H1 (cell line): ENCODE results near the gene CASZ1. TPM values are rescaled to one million over a fixed set of nuclear protein-coding genes. Genes with fewer than 3 reads are reported as not detected.

Experiments
- CTCF ChIA-PET: fragments of 300-600 bp; sonication (Branson Sonifier 250); formaldehyde crosslinking; loops from one replicate; lab custom pipeline; 2021; ENCODE audit not compliant: partially characterized antibody; lab: Charles Lee
- POLR2A ChIA-PET: fragments of 300-600 bp; sonication (Branson Sonifier 250); formaldehyde crosslinking; loops from one replicate; lab custom pipeline; 2021; ENCODE audit warnings: inconsistent platforms; ENCODE audit not compliant: partially characterized antibody; lab: Charles Lee
- DNase-seq, 2 experiments: peaks; one replicate each; pipeline versions ENCODE4 v3.0.0 to v3.0.0-alpha.2; 2010 to 2022; ENCODE audit warnings: low spot score in 2 of 2, low read depth in 1 of 2, mixed read lengths in 1 of 2
- FAIRE-seq: peaks from 2 replicates; lab custom pipeline; 2011; peaks lifted over from hg19 to GRCh38; lab: Jason Lieb, UNC
- H2AFZ ChIP-seq: 2 replicates; pipeline ENCODE4 v1.8.1; 2012; ENCODE audit warnings: low read length, inconsistent platforms
- H2AK5ac ChIP-seq: 2 replicates; pipeline ENCODE4 v1.6.1; 2013; ENCODE audit warnings: low read depth, low read length
- H2BK120ac ChIP-seq: replicated peaks from 2 replicates; pipeline ENCODE3; 2013; ENCODE audit warnings: low read depth, low read length, inconsistent platforms
- H2BK12ac ChIP-seq: 2 replicates; pipeline ENCODE4 v1.6.1; 2013; ENCODE audit warnings: low read depth, low read length
- H2BK15ac ChIP-seq: 2 replicates; pipeline ENCODE4 v1.6.1; 2013; ENCODE audit warnings: low read length
- H2BK20ac ChIP-seq: 2 replicates; pipeline ENCODE4 v1.6.1; 2013; ENCODE audit warnings: low read length
- H2BK5ac ChIP-seq: 2 replicates; pipeline ENCODE4 v1.6.1; 2013; ENCODE audit warnings: low read depth, low read length
- H3K14ac ChIP-seq: 2 replicates; pipeline ENCODE4 v1.6.1; 2013; ENCODE audit warnings: inconsistent platforms; ENCODE audit not compliant: insufficient read length
- H3K18ac ChIP-seq: 2 replicates; pipeline ENCODE4 v1.6.1; 2013; ENCODE audit warnings: low read length; ENCODE audit errors: extremely low read depth
- H3K23ac ChIP-seq: 2 replicates; pipeline ENCODE4 v1.6.1; 2013; ENCODE audit warnings: inconsistent platforms; ENCODE audit not compliant: insufficient read length
- H3K23me2 ChIP-seq: 2 replicates; pipeline ENCODE4 v1.6.1; 2013; ENCODE audit warnings: low read depth, low read length
- H3K27ac ChIP-seq: 2 replicates; pipeline ENCODE4 v1.6.1; 2011; ENCODE audit warnings: low read depth, low read length, inconsistent platforms
- H3K27me3 ChIP-seq, 4 experiments: replicated peaks in 1 of 4; 1 replicate in 1 of 4; 2 replicates in 3 of 4; pipeline versions ENCODE4 v1.6.1 to v1.8.1; 2011 to 2013; ENCODE audit warnings: low read length in 3 of 4, mild to moderate bottlenecking in 3 of 4, inconsistent platforms in 2 of 4, mixed read lengths in 2 of 4, moderate library complexity in 1 of 4; ENCODE audit not compliant: control insufficient read depth in 3 of 4, insufficient read depth in 3 of 4; ENCODE audit errors: extremely low read depth in 1 of 4
- H3K36me3 ChIP-seq, 4 experiments: 2 replicates each; pipeline versions ENCODE4 v1.6.1 to v1.8.1; 2011 to 2013; ENCODE audit warnings: mild to moderate bottlenecking in 4 of 4, low read length in 3 of 4, moderate library complexity in 2 of 4, control low read depth in 1 of 4, inconsistent platforms in 1 of 4; ENCODE audit not compliant: insufficient read depth in 4 of 4, control insufficient read depth in 2 of 4
- H3K4ac ChIP-seq: replicated peaks from 2 replicates; pipeline ENCODE3; 2013; ENCODE audit warnings: low read length, low read depth, mixed read lengths, inconsistent platforms; ENCODE audit not compliant: insufficient read length
- H3K4me1 ChIP-seq, 4 experiments: replicated peaks in 1 of 4; 1 replicate in 1 of 4; 2 replicates in 3 of 4; pipeline versions ENCODE4 v1.6.1 to v1.8.1; 2011 to 2013; ENCODE audit warnings: low read length in 3 of 4, inconsistent platforms in 2 of 4, mixed read lengths in 1 of 4; ENCODE audit not compliant: insufficient read depth in 4 of 4, control insufficient read depth in 3 of 4
- H3K4me2 ChIP-seq, 2 experiments: 2 replicates each; pipeline versions ENCODE4 v1.6.1 to v1.8.1; 2011 to 2013; ENCODE audit warnings: low read depth in 2 of 2, low read length in 2 of 2, control low read depth in 1 of 2, inconsistent platforms in 1 of 2, mild to moderate bottlenecking in 1 of 2; ENCODE audit not compliant: insufficient read depth in 1 of 2
- H3K4me3 ChIP-seq, 4 experiments: fragments of 200-600, 300-600 bp in 1 of 4; sonication (generic), shearing (Covaris generic), sonication (Bioruptor Twin) in 1 of 4; 2 replicates each; pipeline versions ENCODE4 v1.5.1 to v1.8.1; 2011 to 2016; ENCODE audit warnings: low read length in 4 of 4, low read depth in 3 of 4, control low read depth in 2 of 4, inconsistent platforms in 2 of 4, mild to moderate bottlenecking in 2 of 4, mixed read lengths in 1 of 4, moderate library complexity in 1 of 4; ENCODE audit not compliant: insufficient read depth in 2 of 4; ENCODE audit errors: extremely low read depth in 1 of 4
- H3K56ac ChIP-seq: replicated peaks from 2 replicates; pipeline ENCODE3; 2013; ENCODE audit warnings: low read depth, mild to moderate bottlenecking, mixed read lengths, low read length, inconsistent platforms; ENCODE audit not compliant: insufficient read length
- H3K79me1 ChIP-seq: 2 replicates; pipeline ENCODE4 v1.6.1; 2013; ENCODE audit warnings: low read depth, low read length, control low read depth
- H3K79me2 ChIP-seq, 2 experiments: 2 replicates each; pipeline versions ENCODE4 v1.6.1 to v1.8.1; 2012 to 2013; ENCODE audit warnings: low read length in 2 of 2, mild to moderate bottlenecking in 2 of 2, inconsistent platforms in 1 of 2; ENCODE audit not compliant: insufficient read depth in 2 of 2, control insufficient read depth in 1 of 2
- H3K9ac ChIP-seq, 4 experiments: replicated peaks in 1 of 4; 1 replicate in 1 of 4; 2 replicates in 3 of 4; pipeline versions ENCODE4 v1.6.1 to v1.8.1; 2011 to 2013; ENCODE audit warnings: low read depth in 3 of 4, low read length in 3 of 4, control low read depth in 2 of 4, mild to moderate bottlenecking in 2 of 4, moderate library complexity in 2 of 4, inconsistent platforms in 1 of 4; ENCODE audit errors: extremely low read depth in 1 of 4
- H3K9me3 ChIP-seq, 2 experiments: 2 replicates each; pipeline versions ENCODE4 v1.6.1 to v1.8.1; 2012 to 2013; ENCODE audit warnings: mild to moderate bottlenecking in 2 of 2, moderate library complexity in 2 of 2, control low read depth in 1 of 2, inconsistent platforms in 1 of 2, low read depth in 1 of 2, low read length in 1 of 2, mixed read lengths in 1 of 2; ENCODE audit not compliant: insufficient read depth in 2 of 2
- H4K20me1 ChIP-seq, 2 experiments: replicated peaks in 1 of 2; 2 replicates each; pipeline versions ENCODE3 to v1.8.1; 2011 to 2013; ENCODE audit warnings: inconsistent platforms in 2 of 2, low read length in 2 of 2, mild to moderate bottlenecking in 1 of 2; ENCODE audit not compliant: insufficient read depth in 2 of 2, control insufficient read depth in 1 of 2
- H4K5ac ChIP-seq: 2 replicates; pipeline ENCODE4 v1.6.1; 2013; ENCODE audit warnings: low read length, low read depth, mixed read lengths, inconsistent platforms; ENCODE audit not compliant: insufficient read length
- H4K8ac ChIP-seq: 2 replicates; pipeline ENCODE4 v1.8.0; 2013; ENCODE audit warnings: mild to moderate bottlenecking, moderate library complexity, low read length, inconsistent platforms; ENCODE audit not compliant: insufficient read depth; ENCODE audit errors: extremely low read depth
- H4K91ac ChIP-seq: replicated peaks from 2 replicates; pipeline ENCODE3; 2013; ENCODE audit warnings: low read length, mixed read lengths, inconsistent platforms; ENCODE audit not compliant: insufficient read length
- ASH2L ChIP-seq: fragments of 200-600, 300-600 bp; sonication (generic); IDR thresholded peaks from one replicate; pipeline ENCODE4 v1.7.1; 2017; ENCODE audit warnings: low read length
- BACH1 ChIP-seq: IDR thresholded peaks from 2 replicates; pipeline ENCODE4 v1.6.1; 2012; ENCODE audit warnings: low read length, improper control_type of control experiment
- CREB1 ChIP-seq: IDR thresholded peaks from 2 replicates; pipeline ENCODE4 v1.6.1; 2012; ENCODE audit warnings: inconsistent platforms
- CTBP2 ChIP-seq: IDR thresholded peaks from 2 replicates; pipeline ENCODE4 v1.7.0; 2011; ENCODE audit warnings: borderline replicate concordance, mild to moderate bottlenecking, moderate library complexity, mixed read lengths, low read length; ENCODE audit not compliant: insufficient read depth, insufficient read length
- EGR1 ChIP-seq: IDR thresholded peaks from 2 replicates; pipeline ENCODE4 v1.6.1; 2011; ENCODE audit warnings: low read depth, low read length, borderline replicate concordance
- GABPA ChIP-seq: IDR thresholded peaks from 2 replicates; pipeline ENCODE4 v1.6.1; 2011; ENCODE audit warnings: mild to moderate bottlenecking, low read length, moderate library complexity, borderline replicate concordance; ENCODE audit not compliant: insufficient read depth
- GTF2F1 ChIP-seq: IDR thresholded peaks from 2 replicates; pipeline ENCODE4 v1.6.1; 2012; ENCODE audit warnings: low read depth, low read length, improper control_type of control experiment, borderline replicate concordance
- RNF2 ChIP-seq: fragments of 200-900, 300-1000 bp; sonication (generic); IDR thresholded peaks from 2 replicates; pipeline ENCODE4 v1.7.1; 2016; ENCODE audit warnings: borderline replicate concordance, low read depth, mild to moderate bottlenecking, antibody characterized with exemption, low read length; ENCODE audit not compliant: poor library complexity, severe bottlenecking; ENCODE audit errors: missing control alignments
- SUZ12 ChIP-seq: fragments of 200-600 bp; sonication (generic); IDR thresholded peaks from 2 replicates; pipeline ENCODE4 v1.6.1; 2012; ENCODE audit warnings: mild to moderate bottlenecking, inconsistent platforms, low read length, moderate library complexity, mixed read lengths
- TBP ChIP-seq: IDR thresholded peaks from 2 replicates; pipeline ENCODE4 v1.6.1; 2011; ENCODE audit warnings: low read depth, low read length, improper control_type of control experiment
- WGBS, 2 experiments: shearing (Covaris generic) in 1 of 2; methylation state at CpG; one replicate each; pipeline versions ENCODE4 v1.1.6 to v1.1.7; 2013 to 2015; ENCODE audit warnings: low lambda C conversion rate in 2 of 2, mixed read lengths in 2 of 2, inconsistent platforms in 1 of 2, low coverage in 1 of 2, missing lambda C conversion rate in 1 of 2; ENCODE audit not compliant: insufficient replicate concordance in 2 of 2, insufficient coverage in 1 of 2, insufficient read length in 1 of 2; ENCODE audit errors: extremely low coverage in 1 of 2, missing lambda C conversion rate in 1 of 2; 5-methylcytosine and 5-hydroxymethylcytosine counted together
- polyA plus RNA-seq, 7 experiments: library from polyadenylated mRNA; depleted of rRNA in 3 of 7; stranded (reverse) in 5 of 7; unstranded in 2 of 7; fragments of >200 nt in 5 of 7; fragments of 200-250 nt in 2 of 7; gene quantifications; 1 replicate in 5 of 7; 2 replicates in 1 of 7; 4 replicates in 1 of 7; pipeline versions ENCODE4 v1.2.1 to v1.2.3, GENCODE V29; 2011 to 2013; ENCODE audit warnings: missing spikeins in 2 of 7, mixed read lengths in 2 of 7
- total RNA-seq: library from RNA; stranded (reverse); fragmentation: NEBNext Ultra II Directional; extraction: Animal tissue kit (Norgen Biotek cat#: 25700); gene quantifications from 2 replicates; pipeline ENCODE4 v1.2.1, GENCODE V29; 2021
- TF ChIP-seq, protein P1 (sequence below): IDR thresholded peaks from 2 replicates; pipeline ENCODE4 v1.6.1; 2012; ENCODE audit warnings: low read length, inconsistent platforms

The CASZ1 gene
- total and polyA plus RNA-seq, 2 of the 8 experiments (the other 6 are each of a cell fraction or from before 2014, with no cell fraction given): 4.4 to 7.7 TPM

DNA sequence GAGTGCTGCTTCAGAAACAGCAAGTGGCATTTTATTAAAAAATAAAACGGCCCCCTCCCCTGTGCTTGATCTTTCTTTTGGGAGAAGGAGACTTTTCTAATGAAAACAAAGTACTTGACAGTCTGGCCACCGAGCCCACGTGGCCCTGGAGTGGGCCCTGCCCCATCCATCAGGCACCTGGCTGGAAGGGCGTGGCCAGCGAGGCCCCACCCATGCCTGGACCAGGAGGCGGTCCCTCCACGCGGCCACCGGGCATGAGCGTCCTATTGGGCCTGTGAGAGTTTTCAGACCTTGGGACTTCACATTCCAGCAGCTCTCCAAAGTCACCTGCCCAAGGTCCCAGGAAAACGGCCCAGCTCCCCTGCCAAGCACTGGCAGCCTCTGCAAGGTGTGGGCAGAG lies 144.7 kb downstream of the CASZ1 start:
- H3K9me3 ChIP-seq: no peaks in the 10 kb centered on the region
- H2BK12ac ChIP-seq: no peak overlapping the region
- no peak overlapping the region for H4K91ac ChIP-seq
- H3K9ac ChIP-seq: no peak overlapping the region
- H2BK120ac ChIP-seq: no peak overlapping the region
- H3K4ac ChIP-seq: no peak overlapping the region
- ChIA-PET CTCF (interaction anchor here (0.7 to 1.5 kb wide), 5 partner anchors 12 to 309 kb away, joined by 3 to 4 read pairs (median 3); no protein-coding TSS in a partner anchor), POLR2A (interaction anchor here (0.7 to 2.2 kb wide), 7 partner anchors 11 to 255 kb away, joined by 3 to 5 read pairs (median 3); no protein-coding TSS in a partner anchor)
- no peaks in the 10 kb centered on the region for H3K79me1 ChIP-seq
- H2BK15ac ChIP-seq: no peak overlapping the region
- no peak overlapping the region for H2AFZ ChIP-seq
- no peak overlapping the region for H3K14ac ChIP-seq
- no peak overlapping the region for H4K5ac ChIP-seq
- peak overlapping the region in 1 of 4 experiments; percentile 63; a peak in 2 of 8 replicates for H3K4me3 ChIP-seq
- no peak overlapping the region for H2AK5ac ChIP-seq
- peaks cover 0 to 5% (median 0%) of the 10 kb centered on the region in 4 experiments; a peak in 2 of 8 replicates for H3K36me3 ChIP-seq
- H3K79me2 ChIP-seq: no peaks in the 10 kb centered on the region
- peak in 1 of 2 experiments; percentile 83 for DNase-seq
- peak overlapping the region; percentile 19; the same call in 1 of the 2 replicates for H3K18ac ChIP-seq
- peak overlapping the region; percentile 40; the same call in 1 of the 2 replicates for H4K8ac ChIP-seq
- 43% methylated on average over 11 of the region's 11 CpGs; no CpG with 5 or more reads in 1 of the 2 experiments for WGBS, 2 experiments
- H3K23me2 ChIP-seq: no peaks in the 10 kb centered on the region; the same call in 1 of the 2 replicates
- H2BK5ac ChIP-seq: no peak overlapping the region
- H3K56ac ChIP-seq: no peak overlapping the region
- peaks cover 0 to 21% (median 13%) of the 10 kb centered on the region in 4 experiments; a peak in 6 of 7 replicates for H3K4me1 ChIP-seq
- H3K23ac ChIP-seq: no peak overlapping the region
- H3K27ac ChIP-seq: no peak overlapping the region
- H3K4me2 ChIP-seq: peak overlapping the region; percentile 68 to 70; a peak in 3 of 4 replicates
- H2BK20ac ChIP-seq: no peak overlapping the region
- peaks cover 0 to 9% of the 10 kb centered on the region in 2 experiments for H4K20me1 ChIP-seq
- peaks cover 0 to 20% (median 15%) of the 10 kb centered on the region in 4 experiments; a peak in 3 of 7 replicates for H3K27me3 ChIP-seq
- no peak for FAIRE-seq
- TF ChIP-seq BACH1 (no peak), CTBP2 (no peak), TBP (no peak), GABPA (no peak), GTF2F1 (no peak), ASH2L (no peak), SUZ12 (no peak), EGR1 (no peak), CREB1 (no peak), RNF2 (no peak)
- TF ChIP-seq, protein P1, sequence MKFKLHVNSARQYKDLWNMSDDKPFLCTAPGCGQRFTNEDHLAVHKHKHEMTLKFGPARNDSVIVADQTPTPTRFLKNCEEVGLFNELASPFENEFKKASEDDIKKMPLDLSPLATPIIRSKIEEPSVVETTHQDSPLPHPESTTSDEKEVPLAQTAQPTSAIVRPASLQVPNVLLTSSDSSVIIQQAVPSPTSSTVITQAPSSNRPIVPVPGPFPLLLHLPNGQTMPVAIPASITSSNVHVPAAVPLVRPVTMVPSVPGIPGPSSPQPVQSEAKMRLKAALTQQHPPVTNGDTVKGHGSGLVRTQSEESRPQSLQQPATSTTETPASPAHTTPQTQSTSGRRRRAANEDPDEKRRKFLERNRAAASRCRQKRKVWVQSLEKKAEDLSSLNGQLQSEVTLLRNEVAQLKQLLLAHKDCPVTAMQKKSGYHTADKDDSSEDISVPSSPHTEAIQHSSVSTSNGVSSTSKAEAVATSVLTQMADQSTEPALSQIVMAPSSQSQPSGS: no peak
